GM10266 (cell line): ENCODE data around the gene STXBP6.

ENCODE experiments used
- DNase-seq: peaks from one replicate; pipeline ENCODE4 v3.0.0; 2012; ENCODE audit errors: extremely low spot score
- CTCF ChIP-seq: IDR thresholded peaks from 2 replicates; pipeline ENCODE4 v1.5.1; 2012; ENCODE audit warnings: mild to moderate bottlenecking, low read depth; ENCODE audit not compliant: control insufficient read depth, insufficient read depth; ENCODE audit errors: missing control alignments

The STXBP6 gene

GRCh38 chr14:24798911-24799462 is 251.0 kb downstream of the STXBP6 start:
- no peak for TF ChIP-seq CTCF

GRCh38 chr14:24795406-24795805 is 254.5 kb downstream of the STXBP6 start:
- TF ChIP-seq CTCF: no peak
- DNase-seq: no peak

More at GRCh38 chr14:24798911-24799462, 251.0 kb downstream of the STXBP6 start:
- DNase-seq: no peak

- TF ChIP-seq CTCF: no peak
- no peak for DNase-seq
Measured at GRCh38 chr14:24794644-24795305, 255.2 kb downstream of the STXBP6 start.

- TF ChIP-seq CTCF: no peak
- DNase-seq: no peak
Measured at GRCh38 chr14:24790196-24790595, 259.8 kb downstream of the STXBP6 start.

GRCh38 chr14:24789378-24789884 is 260.5 kb downstream of the STXBP6 start:
- no peak for TF ChIP-seq CTCF
- DNase-seq: no peak

GRCh38 chr14:24785698-24786097 is 264.2 kb downstream of the STXBP6 start:
- no peak for TF ChIP-seq CTCF
- DNase-seq: no peak

GRCh38 chr14:24784981-24785380 is 265.0 kb downstream of the STXBP6 start:
- DNase-seq: no peak
- no peak for TF ChIP-seq CTCF
